Measurements from ENCODE around the gene GEMIN4. TPM values are rescaled to one million over a fixed set of nuclear protein-coding genes. Genes with fewer than 3 reads are reported as not detected.
"Not testable (repeated sequence)": the region's sequence is repeated elsewhere in the genome, so short reads cannot be mapped to it uniquely, and the experiment has no call there.

Gene GEMIN4
- 12.8 TPM for polyA plus RNA-seq (2013, experiment 1 of 2; ENCODE audit: insufficient read length)
- polyA plus RNA-seq (2013, experiment 2 of 2; ENCODE audit: insufficient read length): 12.5 TPM

DNA sequence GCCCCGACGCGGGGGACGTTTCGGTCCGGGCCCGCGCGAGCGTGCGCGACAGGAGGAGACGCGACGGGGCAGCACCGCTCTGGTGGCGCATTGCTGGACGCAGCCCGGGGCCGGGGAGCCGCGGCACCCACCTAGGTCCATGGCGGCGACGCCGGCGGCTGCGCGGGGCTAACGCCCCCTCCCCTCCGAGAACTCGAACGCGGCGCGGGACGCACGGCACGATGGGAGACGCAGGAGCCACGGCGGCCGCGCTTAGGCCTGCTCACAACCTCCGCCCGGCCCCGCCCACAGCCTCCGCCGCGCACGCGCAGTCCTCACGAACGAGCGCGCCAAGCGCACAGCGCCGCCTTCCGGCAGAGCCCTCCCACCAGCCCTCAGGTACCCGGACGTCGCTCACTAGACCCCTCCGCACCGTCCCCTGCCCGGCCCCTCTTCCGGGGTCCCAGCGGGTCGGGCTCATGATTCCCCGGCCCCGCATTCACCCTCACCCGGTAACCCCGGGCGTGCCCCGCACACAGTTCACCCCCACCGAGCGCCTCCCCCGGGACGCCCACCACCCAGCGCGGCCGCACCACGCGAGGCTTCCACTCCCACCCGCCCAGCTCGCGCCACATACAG, at the start of gene GEMIN4:
TSS of gene GEMIN4 (minus strand) at position 263 of the 618 bp plus-strand sequence. CDS start at position 141, 122 bp downstream.
- peak; percentile 87 for DNase-seq

DNA sequence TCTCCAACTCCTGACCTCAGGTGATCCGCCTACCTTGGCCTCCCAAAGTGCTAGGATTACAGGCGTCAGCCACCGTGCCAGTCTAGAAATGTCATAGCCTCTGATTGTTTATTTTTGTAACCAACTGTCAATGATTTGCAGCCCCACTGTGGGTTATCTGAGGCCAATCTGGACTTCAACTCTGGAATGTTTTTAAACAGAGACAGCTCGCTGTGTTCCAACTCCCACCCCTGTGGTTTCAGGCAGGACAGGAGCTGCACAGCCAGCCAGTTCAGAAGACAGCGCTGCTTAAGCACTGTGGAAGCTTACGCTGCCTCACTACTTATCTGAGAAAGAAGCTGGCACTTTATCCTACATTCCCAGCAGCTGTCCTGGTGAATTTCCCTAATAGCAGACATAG, 49.6 kb upstream of the GEMIN4 start:
- no peak for DNase-seq

DNA sequence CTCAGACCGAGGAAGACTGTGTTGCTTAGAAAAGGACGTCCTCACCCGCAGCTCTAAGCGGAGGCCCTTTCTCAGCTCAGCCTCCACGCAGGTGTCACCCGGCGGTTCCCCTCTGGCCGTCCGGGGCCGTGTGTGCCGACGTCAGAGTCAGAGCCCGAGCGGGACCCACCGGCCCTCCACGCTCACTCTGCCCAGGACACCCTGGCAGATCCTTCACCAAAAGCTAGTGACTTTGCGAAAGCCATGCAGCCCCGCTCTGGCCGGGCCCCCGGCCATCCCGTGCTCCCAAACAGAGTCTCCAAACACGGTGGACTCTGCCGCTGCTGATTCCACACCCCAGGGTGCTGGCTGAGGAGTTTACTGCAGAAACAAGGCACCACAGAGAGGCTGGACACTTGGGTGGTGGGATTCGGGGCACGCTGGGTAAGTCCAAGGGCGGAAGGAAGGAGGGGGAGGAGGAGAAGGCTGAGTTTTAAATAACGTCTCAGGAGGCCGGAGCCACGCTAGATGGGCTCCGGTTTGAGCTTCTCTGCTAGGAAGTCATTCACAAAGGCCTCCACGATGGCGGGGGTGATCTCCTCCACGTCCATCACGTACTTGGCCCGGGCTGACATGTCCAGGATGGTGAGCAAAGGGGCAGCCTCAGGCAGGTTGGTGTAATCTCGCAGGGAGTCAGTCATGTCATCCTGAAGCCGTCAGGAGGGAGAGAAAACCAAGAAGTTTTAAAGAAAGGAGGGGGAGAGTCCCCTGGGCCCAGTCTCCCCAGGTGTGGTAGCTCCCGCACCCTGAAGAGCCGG, 48.6 kb upstream of the GEMIN4 start:
- DNase-seq: no peak

DNA sequence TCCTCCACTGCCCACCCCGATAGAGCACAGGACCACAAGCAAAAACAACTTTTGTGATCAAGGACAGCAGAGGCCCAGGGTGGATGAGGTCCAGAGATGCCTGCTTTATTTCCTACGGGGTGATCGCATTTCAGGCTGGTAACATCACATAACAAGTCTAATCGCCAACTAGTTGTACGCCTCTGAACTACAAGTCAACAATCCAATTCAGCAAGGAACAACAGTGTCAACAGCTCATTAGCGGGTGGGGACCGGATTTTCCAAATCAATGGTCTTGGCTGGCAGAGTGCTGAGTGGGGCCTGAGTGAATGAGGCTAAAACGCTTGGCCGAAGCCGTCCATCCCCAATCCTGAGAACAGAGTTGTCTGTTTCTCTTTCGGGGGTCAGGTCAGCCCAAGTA, 47.2 kb upstream of the GEMIN4 start:
- no peak for DNase-seq

DNA sequence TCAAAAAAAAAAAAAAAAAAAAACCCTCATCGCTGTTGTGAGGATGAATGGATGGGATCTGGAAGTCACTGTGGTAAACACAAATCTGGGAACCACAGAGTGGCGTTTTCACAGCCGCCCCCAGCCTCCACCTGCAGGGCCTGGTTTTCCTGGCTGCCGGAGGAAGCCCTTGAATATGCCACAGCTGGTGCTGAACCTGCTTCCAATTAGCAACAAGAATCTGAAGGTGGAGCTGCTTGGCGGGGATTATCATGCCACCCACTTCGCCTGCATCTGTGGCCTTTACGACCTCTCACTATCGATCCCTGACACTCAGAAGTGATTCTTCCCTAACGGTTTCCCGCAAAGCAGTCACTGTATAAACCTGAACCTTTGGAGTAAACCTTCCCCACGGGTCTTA, 46.2 kb upstream of the GEMIN4 start:
- DNase-seq: no peak

DNA sequence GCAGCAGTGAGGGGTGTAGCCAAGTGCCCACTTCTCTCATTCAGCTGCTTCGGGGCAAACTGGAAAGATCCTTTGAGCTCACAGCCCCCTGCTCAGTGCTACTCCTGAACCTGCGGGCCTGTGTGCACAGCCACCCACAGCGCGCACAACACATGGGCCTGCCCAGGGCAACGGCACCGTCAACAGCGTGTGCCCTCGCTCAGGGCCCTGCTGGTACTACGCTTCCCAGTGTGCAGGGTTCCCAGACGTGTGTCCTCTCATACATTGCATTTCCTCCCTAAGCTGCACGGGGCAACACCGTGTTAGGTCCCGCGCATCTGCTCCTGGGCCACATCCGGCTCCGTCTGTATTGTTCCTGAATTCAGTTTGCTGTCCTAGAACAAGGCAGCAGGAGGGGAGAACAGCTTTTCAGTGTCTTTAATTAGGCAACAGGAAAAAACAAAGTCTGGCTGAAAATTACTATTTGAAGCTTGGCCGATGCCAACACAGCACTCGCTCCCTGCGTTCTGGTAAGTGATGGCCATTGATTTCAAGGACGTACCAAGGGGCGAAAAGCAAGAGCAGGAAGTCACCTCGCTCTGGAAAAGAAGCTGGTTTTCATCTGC, 45.3 kb upstream of the GEMIN4 start:
- no peak for DNase-seq

DNA sequence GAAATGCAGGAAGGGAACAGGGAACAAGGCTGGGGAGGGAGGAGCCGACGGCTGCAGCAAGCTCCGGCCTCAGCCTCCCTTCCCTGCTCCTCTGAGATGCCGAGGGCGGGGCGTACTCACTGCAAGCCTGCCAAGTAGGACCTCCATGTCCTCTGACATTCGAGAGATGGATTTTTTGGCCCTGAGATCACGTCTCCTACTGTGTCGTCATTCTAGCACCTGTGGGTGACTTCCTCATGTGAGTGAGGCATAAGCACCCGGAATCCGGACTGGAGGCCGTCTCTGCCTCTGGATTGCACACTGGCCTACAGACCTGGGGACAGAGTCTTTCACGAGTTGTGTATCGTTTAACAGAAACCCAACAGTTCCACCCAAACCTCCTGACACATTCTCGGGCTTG, 44.5 kb upstream of the GEMIN4 start:
- no peak for DNase-seq

DNA sequence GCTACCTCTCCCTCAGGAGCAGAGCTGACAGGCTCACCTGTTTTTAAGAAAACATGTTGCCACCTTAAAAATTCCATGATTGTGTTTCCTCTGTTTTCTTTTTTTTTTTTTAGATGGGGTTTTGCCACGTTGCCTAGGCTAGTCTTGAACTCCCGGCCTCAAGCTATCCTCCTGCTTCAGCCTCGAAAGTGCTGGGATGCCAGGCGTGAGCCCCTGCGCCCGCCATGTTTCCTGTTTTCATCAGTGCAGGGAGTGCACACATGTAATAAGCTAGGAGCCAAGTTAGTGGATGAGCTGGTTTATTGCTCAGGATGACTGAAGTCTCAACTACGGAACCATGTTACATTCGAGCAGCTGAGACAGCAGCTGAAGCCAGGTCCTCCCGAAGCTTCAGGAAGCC, 43.7 kb upstream of the GEMIN4 start:
- DNase-seq: no peak

DNA sequence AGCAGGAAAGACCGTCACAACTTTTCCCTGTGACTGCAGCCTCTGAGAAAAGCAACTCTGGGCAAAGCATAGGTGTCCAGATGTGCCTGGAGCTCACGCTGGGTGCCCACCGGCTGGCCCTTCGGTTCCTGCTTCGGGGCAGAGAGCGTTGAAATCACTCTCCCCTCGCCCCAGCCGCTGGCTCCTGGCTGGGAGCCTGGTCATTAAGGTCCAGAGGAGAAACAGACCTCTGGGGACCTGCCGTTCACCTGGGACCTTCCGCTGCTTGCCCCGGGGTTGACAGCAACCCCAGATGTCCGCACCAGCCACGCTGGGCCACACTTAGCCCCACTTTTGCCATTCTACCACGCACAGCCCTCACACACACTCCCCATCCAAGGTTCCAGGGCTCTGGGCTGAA, 43.2 kb upstream of the GEMIN4 start:
- no peak for DNase-seq

DNA sequence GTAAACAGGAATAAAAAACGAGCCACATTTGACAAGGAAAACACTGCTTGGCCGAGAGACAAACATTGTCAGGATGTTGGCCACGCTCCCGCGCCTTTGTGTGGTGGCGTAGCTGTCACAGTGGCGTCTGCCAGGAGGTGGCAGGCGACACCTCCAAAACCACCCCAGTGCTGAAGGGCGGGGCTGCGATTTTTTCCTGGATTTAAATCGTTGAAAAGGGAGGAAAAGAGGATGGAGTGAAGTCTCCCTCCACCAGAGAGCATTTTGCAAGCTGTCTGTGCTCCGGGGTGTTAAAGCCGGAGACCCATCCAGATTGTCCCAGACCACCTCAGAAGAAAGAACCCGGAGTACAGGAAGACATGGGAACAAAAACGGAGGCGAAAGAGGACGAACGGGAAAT, 42.8 kb upstream of the GEMIN4 start:
- peak; percentile 83 for DNase-seq

DNA sequence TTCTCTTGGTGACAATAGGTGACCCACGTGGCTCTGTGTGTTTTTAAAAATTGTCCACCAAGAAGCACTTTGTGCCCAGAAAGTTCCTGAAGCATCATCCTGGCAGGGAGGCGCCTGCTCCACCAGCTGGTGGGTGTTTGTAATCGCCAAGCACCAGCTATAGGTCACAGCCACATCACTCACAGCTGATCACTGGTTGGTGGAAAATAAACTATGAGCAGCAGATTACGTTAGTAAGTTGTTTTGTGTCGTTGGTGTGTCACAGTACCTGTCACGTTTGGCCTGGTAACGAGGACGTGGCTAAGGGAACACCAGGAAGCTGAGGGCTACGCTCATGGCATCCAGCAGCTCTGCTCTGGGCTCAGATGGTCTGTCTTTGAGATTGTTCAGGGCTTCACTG, 40.2 kb upstream of the GEMIN4 start:
- no peak for DNase-seq

DNA sequence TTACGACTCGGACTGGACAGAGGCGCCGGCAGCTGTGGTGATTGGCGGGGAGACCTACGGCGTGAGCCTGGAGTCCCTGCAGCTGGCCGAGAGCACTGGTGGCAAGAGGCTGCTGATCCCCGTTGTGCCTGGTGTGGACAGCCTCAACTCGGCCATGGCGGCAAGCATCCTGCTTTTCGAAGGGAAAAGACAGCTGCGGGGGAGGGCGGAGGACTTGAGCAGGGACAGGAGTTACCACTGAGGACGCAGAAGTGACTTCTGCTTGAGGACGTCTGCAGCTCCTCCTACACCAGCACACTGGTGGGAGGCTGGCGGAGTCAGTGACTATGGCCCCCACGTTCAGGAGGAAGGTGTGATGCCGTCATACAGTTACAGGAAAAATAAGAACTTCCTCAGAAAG, 39.8 kb upstream of the GEMIN4 start:
- no peak for DNase-seq

DNA sequence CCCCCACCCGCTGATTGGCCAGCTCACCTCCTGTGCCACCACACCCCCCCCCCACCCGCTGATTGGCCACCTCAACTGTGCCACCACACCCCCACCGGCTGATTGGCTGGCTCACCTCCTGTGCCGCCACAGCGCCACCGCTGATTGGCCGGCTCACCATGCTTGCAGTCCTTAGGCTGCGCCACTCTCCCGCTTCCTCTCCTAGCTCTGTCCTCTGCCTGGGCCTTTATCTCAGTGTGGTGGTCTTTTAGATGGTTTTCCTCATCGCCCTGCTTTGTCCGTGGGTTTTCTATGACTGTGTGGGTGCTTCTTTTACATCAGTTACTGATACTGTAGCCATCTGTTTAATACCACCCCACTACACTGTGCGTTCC, 38.8 kb upstream of the GEMIN4 start:
- peak; percentile 43 for DNase-seq

DNA sequence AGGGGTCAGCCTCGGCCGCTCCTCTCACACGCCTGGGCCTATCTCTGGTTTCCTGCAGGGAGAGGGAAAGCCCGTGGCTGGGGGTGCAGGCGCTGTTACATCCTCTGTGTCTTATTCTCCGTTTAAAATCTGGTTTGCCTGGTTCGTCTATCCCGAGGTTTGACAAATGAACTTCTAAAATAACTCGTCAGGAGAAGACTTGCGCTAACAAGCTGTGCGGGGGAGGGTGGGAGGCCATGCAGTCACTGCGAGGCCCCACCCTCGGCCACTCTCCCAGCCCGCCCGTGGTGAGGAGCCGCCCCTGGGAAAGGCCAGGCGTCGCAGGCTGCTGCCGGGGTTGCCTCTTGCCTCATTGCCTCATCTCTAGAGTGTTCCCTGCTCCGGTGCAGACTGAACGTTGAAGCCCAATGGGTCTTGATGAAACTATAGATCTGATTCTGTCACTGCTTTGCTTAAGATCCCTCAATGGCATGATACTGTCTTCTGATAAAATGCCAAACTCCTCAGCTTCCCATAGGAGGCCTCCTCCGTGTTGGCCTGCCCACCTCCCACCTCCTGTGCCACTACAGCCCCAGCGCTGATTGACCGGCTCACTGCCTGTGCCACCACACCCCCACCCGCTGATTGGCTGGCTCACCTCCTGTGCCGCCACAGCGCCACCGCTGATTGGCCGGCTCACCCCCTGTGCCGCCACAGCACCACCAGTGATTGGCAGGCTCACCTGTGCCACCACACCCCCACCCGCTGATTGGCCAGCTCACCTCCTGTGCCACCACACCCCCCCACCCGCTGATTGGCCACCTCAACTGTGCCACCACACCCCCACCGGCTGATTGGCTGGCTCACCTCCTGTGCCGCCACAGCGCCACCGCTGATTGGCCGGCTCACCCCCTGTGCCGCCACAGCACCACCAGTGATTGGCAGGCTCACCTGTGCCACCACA, 38.1 kb upstream of the GEMIN4 start:
- DNase-seq: peak; percentile 69

DNA sequence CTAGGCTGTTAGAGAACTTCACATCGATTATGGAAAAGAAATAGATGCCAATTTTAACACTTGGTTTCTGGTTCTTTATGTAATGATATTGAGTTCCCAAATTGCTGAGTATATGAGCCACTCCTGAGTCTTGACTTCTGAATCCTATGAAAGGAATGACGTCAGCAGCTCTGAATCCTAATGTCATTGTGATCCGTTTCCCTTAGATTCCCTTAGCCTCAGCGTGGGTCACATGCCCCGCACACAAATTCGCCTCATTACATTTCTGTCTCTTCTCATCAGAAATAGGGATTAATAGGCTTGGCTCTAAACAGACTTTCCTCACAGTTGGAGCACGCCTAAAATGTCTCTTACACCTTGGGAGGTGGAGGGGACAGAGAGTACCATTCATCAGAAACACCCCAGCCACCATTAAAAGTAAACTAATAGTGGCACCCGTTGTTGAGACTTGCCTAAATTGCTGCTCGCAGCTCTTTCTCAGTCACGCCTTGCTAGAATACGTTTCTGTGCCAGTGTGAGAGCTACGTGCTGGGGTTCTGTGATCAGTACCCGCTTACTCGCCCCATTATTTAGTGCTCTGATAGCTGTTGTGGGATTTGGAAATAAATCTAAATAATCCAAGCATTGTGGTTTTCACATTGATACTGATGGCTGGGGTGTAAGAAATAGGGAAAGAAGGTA, 37.2 kb upstream of the GEMIN4 start:
- DNase-seq: no peak

DNA sequence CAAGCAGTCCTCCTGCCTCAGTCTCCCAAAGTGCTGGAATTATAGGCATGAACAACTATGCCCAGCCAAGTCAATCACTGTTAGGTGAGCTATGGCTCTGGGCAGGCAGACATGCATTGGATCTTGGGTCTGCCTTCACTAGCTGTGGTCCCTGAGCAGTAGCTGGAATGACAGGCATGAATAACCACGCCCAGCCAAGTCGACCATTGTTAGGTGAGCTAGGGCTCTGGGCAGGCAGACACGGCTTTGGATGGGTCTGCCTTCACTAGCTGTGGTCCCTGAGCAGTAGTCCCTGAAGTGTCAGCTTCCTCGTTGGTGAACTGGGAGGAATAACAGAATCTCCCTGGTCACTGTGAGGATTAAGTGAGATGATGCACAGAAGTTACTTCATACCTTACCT, 36.5 kb upstream of the GEMIN4 start:
- DNase-seq: no peak

DNA sequence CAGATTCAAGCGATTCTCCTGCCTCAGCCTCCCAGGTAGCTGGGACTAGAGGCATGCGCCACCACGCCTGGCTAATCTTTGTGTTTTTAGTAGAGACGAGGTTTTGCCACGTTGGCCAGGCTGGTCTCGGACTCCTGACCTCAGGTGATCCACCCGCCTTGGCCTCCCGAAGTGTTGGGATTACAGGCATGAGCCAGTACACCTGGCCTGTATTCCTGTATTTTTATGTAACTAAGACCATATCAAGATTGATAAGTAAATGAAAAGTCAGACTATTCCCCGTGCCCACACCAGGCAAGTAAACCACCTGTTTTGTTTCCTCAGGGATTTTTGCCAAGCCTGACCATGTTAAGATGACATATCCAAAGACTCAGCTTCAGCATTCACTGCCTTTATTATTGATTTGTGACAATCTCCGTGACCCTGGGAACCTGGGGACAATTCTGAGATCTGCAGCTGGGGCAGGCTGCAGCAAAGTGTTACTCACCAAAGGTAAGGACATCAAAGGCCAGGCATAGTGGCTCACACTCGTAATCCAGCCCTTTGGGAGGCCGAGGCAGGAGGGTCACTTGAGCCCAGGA, 35.7 kb upstream of the GEMIN4 start:
- no peak for DNase-seq

DNA sequence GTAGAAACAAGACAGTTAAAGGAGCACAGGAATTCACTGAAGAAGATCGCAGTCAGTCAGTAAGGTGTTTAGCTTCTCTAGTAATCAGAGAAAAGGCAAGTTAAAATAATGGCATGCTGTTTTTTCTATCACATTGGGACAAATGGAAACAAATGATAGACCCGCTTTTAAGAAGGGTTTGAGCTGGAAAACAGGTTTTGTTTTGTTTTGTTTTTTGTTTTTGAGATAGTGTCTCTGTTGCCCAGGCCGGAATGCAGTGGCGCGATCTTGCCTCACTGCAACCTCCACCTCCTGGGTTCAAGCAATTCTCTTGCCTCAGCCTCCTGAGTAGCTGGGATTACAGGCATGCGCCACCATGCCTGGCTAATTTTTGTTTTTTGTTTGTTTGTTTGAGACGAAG, 33.8 kb upstream of the GEMIN4 start:
- not testable (repeated sequence) for DNase-seq

DNA sequence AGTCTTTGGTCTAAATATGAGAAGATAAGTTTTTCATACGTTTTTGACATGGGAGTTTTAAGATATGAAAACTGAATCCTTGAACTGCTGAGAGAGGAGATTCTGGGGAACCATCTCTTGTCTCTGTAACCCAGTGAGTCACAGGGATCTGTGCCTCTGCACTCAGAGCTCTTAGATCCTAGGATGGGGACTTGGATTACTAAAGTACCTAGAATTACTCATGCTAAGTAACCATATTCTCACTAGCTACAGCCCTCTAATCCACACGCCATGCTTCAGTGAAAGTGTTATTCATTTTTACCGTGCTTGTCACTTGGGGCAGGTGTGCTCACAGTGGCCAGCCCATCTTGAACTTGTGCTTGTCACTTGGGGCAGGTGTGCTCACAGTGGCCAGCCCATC, 32.1 kb upstream of the GEMIN4 start:
- DNase-seq: no peak

DNA sequence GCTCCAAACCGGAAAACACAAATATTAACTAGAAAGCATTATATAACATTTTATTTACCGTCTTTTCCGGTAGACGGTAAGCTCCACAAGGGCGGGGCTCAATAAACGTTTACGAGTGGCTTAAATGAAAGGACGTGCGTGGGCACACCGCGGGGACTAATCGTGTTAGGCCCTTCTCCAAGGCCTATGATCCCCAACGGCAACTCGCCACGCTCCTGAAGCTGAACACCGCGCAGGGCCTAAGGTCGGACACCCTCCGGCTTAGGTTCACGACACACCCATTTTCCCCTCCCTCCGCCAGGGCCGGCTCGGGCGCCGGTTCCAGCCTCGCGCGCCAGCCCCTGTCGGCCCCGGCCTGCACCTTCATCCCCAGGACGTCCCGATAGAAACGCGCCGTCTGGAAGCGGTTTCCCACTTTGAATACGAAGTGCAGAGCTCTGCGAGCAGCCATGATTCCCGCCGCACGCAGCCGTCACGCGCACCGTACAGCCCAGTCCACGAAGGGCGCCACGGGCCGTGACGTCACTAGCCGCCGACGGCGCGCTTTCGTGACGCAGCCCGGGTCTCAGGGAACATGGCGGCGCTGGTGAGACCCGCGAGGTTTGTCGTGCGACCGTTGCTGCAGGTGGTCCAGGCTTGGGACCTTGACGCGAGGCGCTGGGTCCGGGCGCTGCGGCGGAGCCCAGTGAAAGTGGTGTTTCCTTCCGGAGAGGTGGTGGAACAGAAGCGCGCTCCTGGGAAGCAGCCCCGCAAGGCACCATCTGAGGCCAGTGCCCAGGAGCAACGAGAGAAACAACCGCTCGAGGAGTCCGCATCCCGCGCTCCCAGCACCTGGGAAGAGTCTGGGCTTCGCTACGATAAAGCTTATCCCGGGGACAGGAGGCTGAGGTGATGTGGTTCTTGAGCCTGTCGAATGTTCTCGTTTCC, 30.0 kb upstream of the GEMIN4 start, which contains the start of the genes GLOD4 and MRM3:
TSS of gene GLOD4 (minus strand) at position 476 of the 927 bp plus-strand sequence. CDS start at position 451, 25 bp downstream.
TSS of gene MRM3 (plus strand) at position 549 of the 927 bp plus-strand sequence. CDS start at position 575, 26 bp downstream.
- peak; percentile 88 for DNase-seq

All from fibroblast of skin of scalp (primary cell).